CD4-positive, alpha-beta T cell treated with Interleukin-6 at 100 ng/mL for 8 hours (primary cell): ENCODE measurements around the gene PHLDB2.
"Not testable (repeated sequence)": the region's sequence is repeated elsewhere in the genome, so short reads cannot be mapped to it uniquely, and the experiment has no call there.

Experiments
- DNase-seq: peaks from one replicate; pipeline ENCODE4 v3.0.0-alpha.2; 2020; ENCODE audit warnings: mixed read lengths, low spot score

The PHLDB2 gene

GRCh38 chr3:111859061-111859973 lies at the start of gene PHLDB2:
PHLDB2 (plus strand) TSS chr3:111859265; CDS start chr3:111884078, 24,813 bp downstream.
- peak; percentile 45 for DNase-seq

- DNase-seq: no peak
Observed at GRCh38 chr3:111810909-111811308, 48.2 kb upstream of the PHLDB2 start.

DNA sequence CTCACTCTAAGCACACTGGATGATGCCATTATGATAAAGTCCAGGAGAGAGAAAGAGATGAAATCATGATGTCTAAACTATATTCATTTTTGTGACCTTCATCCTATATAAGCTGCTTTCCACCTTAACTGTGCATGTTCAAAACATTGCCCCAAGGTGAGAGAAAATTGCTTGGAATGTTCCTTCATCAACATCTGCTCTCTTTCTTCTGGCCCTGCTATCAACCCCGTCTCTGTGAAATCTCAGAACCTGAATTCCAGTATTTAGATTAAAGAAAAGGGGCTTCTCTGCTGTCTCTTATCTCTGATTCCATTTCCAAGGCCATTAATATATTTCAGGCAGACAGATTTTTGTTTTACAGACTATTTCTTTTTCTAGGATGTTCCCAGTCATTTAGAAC lies 47.3 kb upstream of the PHLDB2 start:
- DNase-seq: no peak

- DNase-seq: no peak
Observed at GRCh38 chr3:111812701-111813100, 46.4 kb upstream of the PHLDB2 start.

DNA sequence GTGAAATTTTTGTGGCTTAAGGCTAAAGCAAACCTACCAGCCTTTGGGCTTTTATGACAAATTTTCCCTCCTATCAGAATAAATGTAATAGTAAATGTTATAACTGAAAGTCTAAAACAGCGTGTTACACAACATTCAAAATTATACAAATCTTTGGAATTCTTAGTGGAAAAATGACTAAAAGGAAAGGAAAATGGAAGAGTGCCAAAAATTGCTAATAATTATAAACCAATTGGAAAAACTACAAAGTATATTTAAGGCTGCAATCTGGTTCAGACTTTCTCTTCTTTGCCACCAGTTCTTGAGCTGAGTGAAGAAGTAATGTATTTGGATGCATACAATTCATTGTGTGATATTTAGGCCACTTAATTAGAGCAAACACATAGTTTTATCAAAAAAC lies 45.6 kb upstream of the PHLDB2 start:
- no peak for DNase-seq

- DNase-seq: no peak
Observed at GRCh38 chr3:111813979-111814378, 45.1 kb upstream of the PHLDB2 start.

GRCh38 chr3:111816771-111817170 lies 42.3 kb upstream of the PHLDB2 start:
- DNase-seq: not testable (repeated sequence)

GRCh38 chr3:111819927-111820326 lies 39.1 kb upstream of the PHLDB2 start:
- no peak for DNase-seq

- no peak for DNase-seq
Observed at GRCh38 chr3:111820651-111821050, 38.4 kb upstream of the PHLDB2 start.

DNA sequence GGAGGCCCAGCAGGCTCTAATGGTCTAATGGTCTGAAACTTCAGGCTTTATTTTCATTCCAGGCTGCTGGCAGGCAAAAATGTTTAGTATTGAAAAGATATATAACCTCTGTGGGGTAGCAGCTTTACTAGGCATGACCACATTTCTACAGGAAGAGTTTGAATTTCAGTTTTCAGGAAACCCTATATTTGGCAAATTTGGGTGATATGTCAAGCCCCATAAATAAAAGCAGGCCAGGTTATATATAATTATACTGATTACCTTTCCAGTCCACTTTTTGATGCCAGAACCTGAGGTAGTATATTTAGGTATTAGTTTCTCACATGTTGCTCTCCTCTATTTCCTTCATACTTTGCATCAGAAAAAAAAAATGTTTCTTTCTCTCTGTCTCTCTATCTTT lies 37.2 kb upstream of the PHLDB2 start:
- no peak for DNase-seq

GRCh38 chr3:111822804-111823203 lies 36.3 kb upstream of the PHLDB2 start:
- no peak for DNase-seq

GRCh38 chr3:111823341-111823855 lies 35.7 kb upstream of the PHLDB2 start:
- DNase-seq: no peak

DNA sequence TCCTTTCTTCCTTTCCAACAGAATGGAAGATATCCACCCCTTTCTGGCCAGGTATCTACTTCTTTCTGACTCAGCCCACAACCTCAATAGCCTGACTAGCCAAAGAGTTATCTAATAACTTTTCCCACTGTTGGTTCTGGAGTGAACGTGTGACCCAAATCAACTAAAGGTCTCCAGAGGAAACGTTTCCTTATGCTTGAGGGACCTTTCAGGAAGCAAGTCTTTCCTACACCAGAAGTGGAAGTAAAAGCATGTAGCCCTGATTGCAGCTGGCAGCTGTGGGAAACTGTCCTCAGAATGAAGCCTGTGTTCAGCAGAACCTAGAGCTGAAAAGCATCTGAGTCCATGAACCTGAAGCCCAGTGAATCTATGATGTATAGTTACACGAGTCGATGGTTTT lies 34.7 kb upstream of the PHLDB2 start:
- no peak for DNase-seq

DNA sequence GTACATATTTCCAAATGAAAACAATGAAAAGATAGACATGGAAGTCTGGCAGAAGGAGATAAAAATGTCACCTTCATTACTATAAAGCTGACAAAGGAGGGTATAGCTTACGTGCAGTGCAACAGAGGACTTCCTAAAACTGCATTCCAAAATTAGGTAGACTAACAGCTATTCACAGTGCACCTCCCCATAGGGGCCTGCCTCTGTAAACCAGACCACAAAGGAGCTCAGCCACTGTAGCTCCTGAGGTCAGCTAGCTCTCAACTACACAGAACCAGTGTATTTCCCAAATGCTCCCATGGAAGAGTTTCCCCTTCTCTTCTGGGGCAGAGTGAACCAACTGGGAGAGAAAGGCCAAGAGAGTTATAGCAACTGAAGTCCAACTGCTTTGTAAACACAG lies 31.2 kb upstream of the PHLDB2 start:
- no peak for DNase-seq

DNA sequence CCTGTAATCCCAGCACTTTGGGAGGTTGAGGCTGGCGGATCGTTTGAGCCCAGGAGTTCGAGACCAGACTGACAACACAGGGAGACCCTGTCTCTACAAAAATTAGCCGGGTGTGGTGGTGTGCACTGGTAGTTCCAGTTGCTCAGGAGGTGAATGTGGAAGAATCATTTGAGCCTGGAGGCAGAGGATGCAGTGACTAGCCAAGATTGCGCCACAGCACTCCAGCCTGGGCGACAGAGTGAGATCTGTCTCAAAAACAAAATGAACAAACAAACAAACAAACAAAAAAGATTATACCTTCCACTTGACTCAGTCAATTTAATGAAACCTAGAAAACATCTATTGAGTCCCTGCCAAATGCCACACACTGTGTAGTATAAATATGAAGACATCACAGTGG lies 30.5 kb upstream of the PHLDB2 start:
- DNase-seq: no peak

DNA sequence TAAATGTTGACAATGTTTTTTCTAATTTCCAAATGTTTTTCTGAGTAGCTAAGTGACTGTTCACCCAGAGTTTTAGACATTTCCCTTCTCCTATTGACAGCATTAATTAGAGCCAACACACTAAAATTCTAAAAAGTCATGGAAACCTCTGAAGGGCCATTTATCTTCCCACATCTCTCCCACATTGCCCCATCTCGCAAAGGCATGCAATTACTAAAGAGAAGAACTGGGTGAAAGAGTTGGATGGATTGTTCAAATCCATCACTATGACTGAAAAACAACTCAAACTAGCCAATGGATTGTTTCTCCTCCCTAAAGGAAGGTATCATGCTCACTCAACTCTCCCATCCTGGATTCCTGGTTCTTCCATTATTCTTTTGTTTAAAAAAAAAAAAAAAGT lies 30.0 kb upstream of the PHLDB2 start:
- no peak for DNase-seq

DNA sequence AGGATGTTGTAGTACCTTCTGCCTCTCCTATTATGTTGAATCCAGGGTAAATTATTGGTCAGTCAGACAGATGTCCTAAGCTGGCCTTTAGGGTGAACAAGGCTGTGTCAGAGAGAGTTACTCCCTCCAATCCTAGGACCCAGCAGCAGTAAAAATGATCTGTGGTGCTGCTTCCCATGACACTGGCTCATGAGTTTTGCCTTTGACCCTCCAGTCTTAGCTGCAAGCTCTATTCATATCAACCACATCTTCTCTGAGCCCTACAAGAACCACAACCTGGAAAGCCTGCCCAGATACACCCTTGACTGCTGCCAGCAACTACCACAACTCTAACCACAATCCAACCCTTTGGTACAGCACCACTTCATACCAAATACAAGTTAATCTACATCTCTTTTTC lies 27.2 kb upstream of the PHLDB2 start:
- DNase-seq: peak; percentile 6

- no peak for DNase-seq
Observed at GRCh38 chr3:111837112-111837511, 22.0 kb upstream of the PHLDB2 start.

- DNase-seq: no peak
Observed at GRCh38 chr3:111838133-111838532, 20.9 kb upstream of the PHLDB2 start.

DNA sequence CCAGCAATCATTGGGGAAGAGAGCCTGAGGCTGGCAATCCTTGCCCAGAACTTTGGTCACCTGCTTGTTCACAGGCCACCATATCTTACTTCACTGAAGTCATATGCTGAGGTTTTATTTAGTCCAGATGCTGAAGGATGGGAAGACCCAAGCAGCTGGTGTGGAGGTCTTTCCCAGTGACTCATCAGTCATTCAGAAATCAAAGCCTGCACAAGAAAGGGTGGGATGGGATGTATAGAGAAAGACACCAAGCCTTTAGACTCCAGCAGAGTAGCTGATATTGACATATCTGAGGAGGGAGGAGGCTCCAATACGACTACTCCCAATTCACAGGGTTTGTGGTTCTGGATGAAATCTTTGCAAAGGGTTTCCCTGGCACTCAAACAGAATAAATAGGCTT lies 13.0 kb upstream of the PHLDB2 start:
- DNase-seq: no peak

- DNase-seq: no peak
Observed at GRCh38 chr3:111846717-111847116, 12.3 kb upstream of the PHLDB2 start.

DNA sequence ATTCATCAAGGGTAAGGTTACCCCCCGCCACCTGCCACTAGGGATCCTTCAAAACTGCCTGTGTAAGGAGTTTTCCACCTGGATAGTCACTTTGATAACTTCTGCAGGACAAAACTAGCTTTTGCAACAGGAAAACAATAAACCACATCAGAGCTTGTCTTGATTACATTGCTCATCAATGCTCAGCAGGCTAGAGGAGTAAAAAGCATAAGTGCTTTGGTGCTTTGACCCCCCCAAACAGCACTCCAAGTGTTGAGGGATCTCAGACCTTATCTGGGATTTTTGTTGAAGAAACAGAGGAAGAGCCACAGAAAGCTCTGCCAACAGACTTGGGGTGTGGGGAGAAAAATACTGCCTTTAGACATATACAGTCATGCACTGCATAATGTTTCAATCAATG lies 10.8 kb upstream of the PHLDB2 start:
- no peak for DNase-seq

- DNase-seq: no peak
Observed at GRCh38 chr3:111848778-111849177, 10.3 kb upstream of the PHLDB2 start.

DNA sequence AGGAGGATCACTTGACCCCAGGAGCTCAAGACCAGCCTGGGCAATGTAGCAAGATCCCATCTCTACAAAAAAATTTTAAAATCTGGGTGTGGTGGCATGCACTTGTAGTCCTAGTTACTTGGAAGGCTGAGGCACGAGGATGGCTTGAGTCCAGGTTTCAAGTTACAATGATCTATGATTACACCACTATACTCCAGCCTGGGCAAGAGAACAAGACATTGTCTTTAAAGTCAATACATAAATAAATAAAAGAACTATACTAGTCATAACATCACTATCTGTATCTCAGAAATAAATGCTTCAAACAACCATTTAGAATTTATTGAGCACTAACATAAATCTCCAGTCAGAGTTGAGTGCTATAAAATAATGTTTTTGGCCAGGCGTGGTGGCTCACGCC lies 8.5 kb upstream of the PHLDB2 start:
- no peak for DNase-seq
